NCI-H748 (cell line): ENCODE results near the gene HFM1.
A peak's percentile ranks its signal among the peaks of the same experiment; 100 is the strongest.
"Not testable (repeated sequence)": the region's sequence is repeated elsewhere in the genome, so short reads cannot be mapped to it uniquely, and the experiment has no call there.

Experiments used
- DNase-seq: peaks from one replicate; lab custom pipeline; 2025; ENCODE audit not compliant: unreplicated experiment; lab: John Stamatoyannopoulos, UW

Gene HFM1

DNA sequence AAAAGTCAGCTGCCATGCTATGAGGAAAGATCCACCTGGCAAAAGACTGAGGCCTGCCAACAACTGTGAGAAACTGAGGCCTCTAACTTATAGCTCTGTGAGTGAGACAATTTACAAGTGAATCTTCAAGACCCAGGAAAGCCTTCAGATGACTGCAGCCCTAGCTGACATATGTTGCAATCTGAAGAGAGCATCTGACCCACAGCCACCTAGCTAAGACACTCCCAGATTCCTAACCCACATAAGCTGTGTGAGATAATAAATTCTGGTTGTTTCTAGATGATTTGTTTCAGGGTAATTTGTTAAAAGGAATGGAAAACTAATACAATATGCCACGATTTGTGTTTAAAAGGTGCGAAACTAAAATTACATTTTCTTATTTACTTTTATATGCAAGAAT lies 55.1 kb downstream of the HFM1 start:
- DNase-seq: no peak

DNA sequence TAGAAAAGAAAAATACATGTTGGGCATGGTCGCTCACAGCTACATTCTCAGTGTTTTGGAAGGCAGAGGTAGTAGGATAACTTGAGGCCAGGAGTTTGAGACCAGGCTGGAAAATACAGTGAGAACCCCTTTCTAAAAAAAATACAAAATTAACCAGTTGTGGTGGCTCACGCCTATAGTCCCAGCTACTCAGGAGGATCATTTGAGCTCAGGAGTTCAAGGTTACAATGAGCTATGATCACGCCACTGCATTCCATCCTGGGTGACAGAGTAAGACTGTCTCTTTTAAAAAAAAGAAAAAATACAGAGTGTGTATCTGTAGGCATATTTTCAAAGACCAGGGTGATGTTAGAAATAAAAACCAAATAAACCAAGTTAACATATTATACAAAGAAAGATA lies 57.8 kb downstream of the HFM1 start:
- DNase-seq: no peak

DNA sequence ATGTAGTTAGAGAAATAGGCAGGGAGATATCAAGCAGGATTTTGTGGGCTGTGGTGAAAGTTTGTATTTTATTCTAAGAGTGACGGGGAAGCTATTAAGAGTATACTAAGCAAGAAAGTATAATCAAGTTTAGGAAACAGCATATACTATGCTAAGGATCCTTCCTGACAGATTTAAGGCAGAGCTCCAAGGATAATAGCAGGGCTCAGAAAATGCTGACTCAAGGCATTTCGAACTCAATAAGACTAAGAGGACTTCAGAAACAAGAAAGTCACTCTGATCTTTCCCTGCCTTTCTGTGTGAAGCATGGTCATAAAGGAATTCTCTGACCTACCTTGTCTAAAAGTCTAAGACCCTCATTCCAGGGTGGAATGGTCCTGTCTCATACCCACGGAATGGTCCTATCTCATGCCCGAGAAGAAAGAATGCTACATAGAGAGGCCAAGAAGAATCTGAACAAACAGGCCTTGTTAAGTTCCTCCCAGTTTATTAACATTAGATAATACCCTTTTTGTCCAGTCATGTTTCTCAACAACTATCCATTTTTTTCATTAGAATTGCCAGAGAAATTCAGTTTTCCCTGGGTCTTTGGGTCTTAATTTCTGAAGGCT lies 59.1 kb downstream of the HFM1 start:
- DNase-seq: no peak

DNA sequence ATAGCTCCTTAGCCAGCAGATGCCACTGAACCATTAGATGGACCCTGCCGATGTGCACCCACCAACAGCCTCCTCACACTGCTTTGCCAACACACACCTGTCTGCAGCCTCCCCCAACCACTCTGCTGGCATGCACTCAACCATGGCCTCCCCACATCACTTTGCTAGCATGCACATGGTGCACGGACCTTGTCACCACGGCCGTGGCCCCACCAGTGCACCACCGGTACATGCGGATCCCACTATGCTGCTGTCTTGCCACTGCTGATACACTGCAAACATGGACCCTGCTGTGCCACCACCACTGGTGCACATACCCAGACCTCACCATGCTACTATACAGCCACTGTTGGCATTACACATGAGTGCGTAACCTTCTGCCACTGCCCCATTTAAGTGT lies 66.1 kb downstream of the HFM1 start:
- no peak for DNase-seq

DNA sequence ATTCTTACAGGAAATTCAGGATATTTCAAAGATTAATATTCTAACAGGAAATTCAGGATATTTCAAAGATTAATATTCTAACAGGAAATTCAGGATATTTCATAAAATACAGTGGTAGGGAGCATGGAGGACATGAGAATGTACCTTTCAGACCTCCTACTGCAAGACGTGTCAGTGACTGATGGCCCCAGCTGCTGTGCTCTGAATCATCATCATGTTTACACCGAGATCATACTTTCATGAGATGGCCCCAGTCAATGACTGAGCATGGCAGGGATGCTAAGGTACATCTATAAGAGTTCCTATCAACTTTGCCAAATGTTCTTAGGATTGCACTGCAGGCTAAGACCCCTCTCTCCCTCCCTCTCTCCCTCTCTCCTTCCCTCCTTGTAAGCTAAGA lies 69.0 kb downstream of the HFM1 start:
- no peak for DNase-seq

DNA sequence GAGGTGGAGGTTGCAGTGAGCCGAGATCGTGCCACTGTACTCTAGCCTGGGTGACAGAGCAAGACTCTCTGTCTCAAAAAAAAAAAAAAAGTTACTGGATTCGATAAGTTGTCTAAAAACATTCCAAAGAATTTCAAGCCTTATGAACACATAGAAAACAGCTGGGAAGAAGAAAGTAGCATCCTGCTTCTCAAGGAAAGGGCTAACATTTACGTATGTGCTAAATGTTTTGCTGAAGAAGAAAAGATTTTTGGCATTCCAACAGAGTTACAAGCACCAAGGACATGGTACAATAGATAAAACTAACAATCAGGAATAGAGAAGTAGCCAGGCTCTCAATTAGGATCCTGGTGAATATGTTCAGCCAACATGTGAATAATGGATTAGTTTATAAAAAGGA lies 69.8 kb downstream of the HFM1 start:
- no peak for DNase-seq

DNA sequence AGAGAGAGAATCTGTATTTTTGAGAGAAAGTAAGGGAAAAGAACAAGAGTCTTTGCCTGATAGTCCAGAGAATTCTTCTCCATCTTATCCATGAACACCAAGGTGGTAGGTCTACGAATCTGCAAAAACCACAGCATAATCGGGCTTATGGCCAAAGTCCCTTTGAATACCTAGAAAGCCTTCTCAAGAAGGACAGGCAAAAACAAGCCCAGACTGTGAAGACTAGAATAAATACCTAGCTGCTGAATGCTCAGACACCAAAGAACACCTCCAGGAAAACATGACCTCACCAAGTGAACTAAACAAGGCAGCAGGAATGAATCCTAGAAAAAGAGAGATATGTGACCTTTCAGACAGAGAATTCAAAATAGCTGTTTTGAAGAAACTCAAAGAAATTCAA lies 79.2 kb downstream of the HFM1 start:
- no peak for DNase-seq

DNA sequence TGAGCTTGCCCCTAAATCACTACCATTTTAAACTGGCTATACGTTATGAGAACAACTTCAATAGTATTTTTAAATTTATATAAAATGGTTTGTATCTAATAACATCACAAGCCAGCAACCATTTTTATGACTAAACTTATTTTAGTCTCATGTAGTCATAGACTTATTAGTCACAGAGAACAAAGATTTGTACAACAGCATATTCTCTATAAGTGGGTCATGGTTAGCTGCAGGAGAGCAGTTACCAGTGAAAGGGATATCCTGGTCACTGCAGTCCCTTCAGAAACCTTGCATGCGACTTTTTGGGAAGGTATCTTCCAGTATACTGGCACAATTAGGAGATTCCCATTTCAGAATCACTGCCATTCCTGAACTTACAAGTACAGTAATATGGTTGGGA lies 90.0 kb downstream of the HFM1 start:
- DNase-seq: no peak

DNA sequence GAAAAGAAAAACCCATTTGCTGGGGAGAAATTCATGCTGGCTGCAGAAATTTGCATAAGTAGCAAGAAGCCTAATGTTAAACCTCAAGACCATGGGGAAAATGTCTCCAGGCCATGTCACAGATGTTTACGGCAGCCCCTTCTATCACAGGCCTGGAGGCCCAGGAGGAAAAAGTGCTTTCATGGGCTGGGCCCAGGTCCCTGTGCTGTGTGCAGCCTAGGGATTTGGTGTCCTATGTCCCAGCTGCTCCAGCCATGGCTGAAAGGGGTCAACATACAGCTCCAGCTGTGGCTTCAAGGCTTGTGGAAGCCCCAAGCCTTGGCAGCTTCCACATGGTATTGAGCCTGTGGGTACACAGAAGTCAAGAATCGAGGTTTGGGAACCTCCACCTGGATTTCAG lies 93.0 kb downstream of the HFM1 start:
- DNase-seq: no peak

DNA sequence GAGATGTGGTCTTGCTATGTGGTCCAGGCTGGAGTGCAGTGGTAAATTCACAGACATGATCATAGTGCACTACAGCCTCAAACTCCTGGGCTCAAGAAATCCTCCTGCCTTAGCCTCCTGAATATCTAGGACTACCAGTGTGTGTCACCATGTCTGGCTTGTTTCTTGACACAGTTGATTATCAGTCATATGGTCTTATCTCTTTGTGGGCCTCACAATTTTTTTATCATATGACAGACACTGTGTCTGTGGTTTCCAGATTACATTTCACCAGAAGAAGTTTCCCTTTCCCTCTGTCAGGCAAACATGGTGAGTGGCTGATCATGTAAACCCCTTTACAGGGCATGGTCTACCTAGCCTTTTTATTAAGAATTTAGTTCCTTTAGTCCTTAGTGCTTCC lies 96.1 kb downstream of the HFM1 start:
- DNase-seq: no peak

DNA sequence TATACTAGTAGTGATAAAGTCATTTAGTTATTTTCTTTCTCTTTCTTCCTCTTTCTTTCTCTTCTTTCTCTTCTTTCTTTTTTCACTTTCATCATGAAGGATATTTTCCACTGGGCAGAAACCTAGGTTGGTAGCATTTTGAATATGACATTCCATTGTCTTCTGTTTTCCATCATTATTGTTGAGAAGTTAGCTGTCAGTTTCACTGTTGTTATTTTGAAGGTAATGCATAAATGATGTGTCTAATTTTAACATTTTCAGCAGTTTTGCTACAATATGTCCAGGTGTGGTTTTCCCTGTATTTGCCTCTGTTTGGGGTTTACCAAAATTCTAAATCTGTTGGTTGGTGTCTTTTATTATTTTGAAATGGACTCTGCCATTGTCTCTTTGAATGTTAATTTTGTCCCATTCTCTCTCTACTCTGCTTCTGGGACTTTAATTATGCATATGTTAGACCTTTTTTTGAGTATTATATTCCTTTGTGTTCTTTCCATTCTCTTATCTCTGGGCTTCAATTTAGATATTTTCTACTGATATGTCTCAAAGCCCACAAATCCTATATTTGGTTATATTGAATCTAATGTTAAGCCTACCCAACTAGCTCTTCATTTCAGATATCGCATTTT lies 96.7 kb downstream of the HFM1 start:
- no peak for DNase-seq

DNA sequence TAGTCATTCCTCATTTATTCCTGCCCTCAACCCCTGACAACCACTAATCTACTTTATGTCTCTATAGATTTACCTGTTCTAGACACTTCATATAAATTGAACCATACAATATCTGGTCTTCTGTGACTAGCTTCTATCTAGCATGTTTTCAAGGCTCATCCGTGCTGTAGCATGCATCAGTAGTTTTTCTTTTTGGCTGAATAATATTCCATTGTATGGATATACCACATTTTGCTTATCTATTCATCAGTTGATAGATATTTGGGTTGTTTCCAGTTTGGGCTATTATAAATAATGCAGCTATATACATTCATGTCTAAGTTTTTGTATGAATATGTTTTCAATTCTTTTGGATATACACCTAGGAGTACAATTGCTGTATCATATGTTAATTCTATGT lies 101.5 kb downstream of the HFM1 start:
- no peak for DNase-seq

DNA sequence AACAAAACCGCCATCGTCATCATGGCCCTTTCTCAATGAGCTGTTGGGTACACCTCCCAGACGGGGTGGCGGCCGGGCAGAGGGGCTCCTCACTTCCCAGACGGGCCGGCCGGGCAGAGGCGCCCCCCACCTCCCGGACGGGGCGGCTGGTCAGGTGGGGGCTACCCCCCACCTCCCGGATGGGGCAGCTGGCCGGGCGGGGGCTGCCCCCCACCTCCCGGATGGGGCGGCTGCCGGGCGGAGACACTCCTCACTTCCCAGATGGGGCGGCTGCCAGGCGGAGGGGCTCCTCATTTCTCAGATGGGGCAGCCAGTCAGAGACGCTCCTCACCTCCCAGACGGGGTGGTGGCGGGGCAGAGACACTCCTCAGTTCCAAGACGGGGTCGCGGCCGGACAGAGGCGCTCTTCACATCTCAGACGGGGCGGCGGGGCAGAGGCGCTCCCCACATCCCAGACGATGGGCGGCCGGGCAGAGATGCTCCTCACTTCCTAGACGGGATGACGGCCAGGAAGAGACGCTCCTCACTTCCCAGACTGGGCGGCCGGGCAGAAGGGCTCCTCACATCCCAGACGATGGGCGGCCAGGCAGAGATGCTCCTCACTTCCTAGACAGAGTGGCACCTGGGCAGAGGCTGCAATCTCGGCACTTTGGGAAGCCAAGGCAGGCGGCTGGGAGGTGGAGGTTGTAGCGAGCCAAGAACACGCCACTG lies 115.6 kb downstream of the HFM1 start:
- not testable (repeated sequence) for DNase-seq

DNA sequence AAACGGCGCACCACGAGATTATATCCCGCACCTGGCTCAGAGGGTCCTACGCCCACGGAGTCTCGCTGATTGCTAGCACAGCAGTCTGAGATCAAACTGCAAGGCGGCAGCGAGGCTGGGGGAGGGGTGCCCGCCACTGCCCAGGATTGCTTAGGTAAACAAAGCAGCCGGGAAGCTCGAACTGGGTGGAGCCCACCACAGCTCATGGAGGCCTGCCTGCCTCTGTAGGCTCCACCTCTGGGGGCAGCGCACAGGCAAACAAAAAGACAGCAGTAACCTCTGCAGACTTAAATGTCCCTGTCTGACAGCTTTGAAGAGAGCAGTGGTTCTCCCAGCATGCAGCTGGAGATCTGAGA lies 117.7 kb downstream of the HFM1 start:
- DNase-seq: peak; percentile 12

DNA sequence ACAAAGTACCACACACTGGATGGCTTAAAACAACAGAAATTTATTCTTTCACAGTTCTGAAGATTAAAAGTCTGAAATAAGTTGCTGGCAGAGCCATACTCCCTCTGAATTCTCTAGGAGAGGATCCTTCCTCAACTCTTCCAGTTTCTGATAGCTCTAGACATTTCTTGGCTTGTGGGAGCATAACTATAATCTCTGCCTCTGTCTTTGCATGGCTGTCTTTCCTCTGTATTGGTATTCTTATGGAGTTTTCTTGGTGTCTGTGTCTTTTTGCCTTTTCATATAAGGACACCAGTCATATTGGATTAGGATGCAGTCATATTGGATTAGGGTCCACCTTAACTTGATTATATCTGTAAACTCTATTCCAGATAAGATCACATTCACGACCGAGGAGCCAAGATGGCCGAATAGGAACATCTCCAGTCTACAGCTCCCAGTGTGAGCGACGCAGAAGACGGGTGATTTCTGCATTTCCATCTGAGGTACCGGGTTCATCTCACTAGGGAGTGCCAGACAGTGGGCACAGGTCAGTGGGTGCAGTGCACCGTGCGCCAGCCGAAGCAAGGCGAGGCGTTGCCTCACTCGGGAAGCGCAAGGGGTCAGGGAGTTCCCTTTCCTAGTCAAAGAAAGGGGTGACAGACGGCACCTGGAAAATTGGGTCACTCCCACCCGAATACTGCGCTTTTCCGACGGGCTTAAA lies 118.2 kb downstream of the HFM1 start:
- not testable (repeated sequence) for DNase-seq

DNA sequence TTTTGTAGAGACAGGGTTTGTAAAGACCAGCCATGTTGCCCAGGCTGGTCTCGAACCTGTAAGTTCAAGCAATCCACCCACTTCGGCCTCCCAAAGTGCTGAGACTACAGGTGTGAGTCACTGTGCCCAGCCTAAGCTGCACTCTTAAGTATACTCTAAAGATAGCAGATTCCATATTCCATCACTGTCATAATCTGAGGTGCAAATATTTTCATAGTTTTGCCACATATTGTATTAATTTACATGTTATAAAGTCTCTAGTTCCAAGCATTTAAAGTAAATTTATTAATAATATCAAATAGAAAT lies 121.3 kb downstream of the HFM1 start:
- DNase-seq: no peak

DNA sequence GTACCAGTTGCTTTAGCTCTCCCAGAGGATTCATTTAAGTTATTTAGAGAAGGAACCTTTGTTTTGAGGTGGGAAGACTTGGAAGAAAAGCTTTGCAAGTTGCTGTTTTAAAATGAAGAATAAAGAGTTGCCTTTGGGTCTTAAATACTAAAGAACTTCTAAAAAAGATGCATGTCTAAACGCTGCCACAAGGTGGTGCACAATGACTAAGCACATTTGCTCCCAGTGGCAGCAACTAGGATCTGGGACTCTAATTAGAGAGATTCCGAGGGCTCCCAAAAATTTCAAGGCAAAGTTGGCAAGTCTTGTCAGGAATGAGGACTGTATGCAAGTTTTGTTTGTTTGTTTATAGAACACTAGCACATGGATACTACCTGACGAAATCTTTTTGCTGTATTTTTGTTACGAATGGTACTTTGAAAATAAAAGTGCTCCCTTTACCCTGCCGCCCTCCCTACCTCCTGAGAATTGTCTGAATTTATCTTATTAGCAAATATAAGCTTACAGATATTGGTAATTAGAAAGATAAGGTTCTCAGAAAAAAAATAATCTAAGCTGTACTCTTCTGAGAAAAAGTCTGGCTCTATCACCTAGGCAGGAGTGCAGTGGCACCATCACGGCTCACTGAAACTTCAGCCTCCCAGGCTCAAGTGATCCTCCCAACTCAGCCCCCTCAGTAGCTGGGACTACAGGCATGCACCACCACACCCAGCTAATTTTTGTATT lies 121.8 kb downstream of the HFM1 start:
- DNase-seq: peak; percentile 56

DNA sequence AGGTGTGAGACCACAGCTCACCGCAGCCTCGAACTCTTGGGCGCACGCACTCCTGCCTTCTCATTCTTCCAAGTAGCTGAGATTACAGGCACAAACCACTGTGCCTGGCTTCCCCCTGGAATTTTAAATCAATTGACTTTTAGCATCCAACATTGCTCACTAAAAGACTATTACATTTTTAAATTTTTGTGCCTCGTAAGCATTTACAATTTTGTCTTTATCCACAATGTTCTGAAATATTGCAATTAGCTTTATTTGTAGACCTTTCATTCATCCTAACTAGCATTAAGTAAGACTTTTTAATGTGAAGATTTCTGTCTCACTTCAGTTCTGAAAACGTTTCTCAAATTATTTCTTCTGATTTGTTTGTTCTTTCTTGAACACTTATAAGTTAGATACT lies 122.9 kb downstream of the HFM1 start:
- DNase-seq: no peak

DNA sequence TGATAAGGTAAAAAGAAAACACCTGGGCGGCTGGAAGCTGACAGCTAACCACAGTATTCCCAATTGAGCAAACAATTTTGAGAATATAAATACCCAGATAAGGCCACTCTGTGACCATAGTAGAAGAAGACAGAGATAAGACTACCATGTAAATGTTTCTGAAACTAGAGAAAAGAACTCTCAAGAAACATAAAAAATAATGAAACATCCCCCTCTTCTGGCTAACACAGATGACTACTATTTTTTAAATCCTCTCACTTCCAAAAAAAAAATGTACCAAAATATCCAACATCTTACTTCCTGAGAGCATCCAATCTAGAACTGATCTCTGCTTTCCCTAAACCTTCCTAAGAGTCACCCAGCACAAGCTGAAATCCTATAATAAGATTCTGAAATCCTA lies 125.9 kb downstream of the HFM1 start:
- peak; percentile 9 for DNase-seq

DNA sequence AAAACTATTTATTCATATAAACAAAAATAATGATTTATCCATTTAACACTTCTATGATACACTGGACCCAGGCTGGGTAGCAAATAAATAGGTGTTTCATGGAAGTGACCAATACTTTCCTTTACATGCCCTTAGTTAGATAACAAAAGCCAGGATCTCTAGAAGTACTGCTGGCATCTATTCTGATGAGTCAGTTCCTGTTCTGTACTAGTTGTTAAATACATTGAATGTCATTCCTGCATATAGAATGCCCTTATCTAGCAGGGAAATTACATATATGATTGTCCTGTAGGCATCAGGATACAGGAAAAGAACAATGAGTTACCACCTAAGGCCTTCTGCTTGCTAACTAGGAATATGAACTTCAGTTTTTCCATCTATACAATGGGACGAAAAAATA lies 130.8 kb downstream of the HFM1 start:
- no peak for DNase-seq

DNA sequence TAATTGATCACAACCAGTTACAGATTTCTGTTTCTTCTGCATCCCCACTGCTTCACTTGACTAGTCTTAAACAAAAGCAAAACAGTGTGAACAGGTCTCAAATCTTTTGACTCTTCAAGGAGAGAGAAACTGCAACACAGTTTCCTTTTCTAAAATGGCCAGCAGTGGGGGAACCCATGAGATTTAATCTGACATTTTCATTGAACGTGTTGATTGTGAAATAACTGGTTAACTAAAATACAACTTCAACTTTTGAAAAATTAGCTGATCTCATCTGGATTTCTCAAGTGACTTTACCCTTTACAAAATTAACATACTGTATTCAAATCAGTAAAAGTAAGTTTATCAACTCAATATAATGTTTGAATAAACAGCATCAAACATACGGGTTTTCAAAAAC lies 143.0 kb downstream of the HFM1 start:
- no peak for DNase-seq

DNA sequence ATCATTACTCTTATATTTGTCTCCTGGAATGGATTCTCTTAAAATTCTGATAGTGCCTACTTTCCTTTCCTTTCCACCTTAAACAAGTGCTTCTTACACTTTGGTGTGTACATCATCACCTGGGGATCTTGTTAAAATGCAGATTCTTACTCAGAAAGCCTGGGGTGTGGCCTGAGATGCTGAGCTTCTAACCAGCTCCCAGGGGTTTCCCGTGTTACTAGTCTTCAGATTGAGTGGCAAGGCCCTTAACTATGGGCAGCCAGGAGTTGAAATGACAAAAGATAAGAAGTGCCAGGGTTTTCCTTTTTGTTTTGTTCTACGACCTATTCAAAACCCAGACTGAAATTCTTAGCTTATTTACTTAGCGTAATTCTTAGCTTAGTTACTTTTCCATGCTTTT lies 159.2 kb downstream of the HFM1 start:
- no peak for DNase-seq
